Activated CD4-positive, alpha-beta T cell treated with anti-CD3 and anti-CD28 coated beads for 48 hours (primary cell): ENCODE results near the gene RAD18.

Experiments
- DNase-seq: peaks from one replicate; pipeline ENCODE4 v3.0.0-alpha.2; 2020

RAD18 gene

GRCh38 chr3:8962226-8962861 is 928 bp downstream of the RAD18 start:
- DNase-seq = no peak

DNA sequence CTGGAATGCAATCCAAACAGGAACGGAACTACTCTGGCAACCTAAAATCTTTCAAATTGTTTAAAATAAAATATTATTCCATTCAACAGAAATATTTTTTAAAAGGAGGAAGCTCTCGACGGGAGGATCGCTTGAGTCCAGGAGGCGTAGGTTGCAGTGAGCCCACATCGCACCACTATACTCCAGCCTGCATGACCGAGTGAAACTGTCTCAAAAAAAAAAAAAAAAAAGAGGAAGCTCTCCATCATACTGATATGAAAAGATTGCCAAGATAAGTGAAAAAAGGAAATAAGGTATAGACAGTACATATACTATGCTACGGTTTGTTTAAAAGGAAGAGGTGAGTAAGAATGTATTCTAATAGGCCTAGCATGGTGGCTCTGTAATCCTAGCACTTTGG is 3.6 kb downstream of the RAD18 start:
- DNase-seq = no peak

DNA sequence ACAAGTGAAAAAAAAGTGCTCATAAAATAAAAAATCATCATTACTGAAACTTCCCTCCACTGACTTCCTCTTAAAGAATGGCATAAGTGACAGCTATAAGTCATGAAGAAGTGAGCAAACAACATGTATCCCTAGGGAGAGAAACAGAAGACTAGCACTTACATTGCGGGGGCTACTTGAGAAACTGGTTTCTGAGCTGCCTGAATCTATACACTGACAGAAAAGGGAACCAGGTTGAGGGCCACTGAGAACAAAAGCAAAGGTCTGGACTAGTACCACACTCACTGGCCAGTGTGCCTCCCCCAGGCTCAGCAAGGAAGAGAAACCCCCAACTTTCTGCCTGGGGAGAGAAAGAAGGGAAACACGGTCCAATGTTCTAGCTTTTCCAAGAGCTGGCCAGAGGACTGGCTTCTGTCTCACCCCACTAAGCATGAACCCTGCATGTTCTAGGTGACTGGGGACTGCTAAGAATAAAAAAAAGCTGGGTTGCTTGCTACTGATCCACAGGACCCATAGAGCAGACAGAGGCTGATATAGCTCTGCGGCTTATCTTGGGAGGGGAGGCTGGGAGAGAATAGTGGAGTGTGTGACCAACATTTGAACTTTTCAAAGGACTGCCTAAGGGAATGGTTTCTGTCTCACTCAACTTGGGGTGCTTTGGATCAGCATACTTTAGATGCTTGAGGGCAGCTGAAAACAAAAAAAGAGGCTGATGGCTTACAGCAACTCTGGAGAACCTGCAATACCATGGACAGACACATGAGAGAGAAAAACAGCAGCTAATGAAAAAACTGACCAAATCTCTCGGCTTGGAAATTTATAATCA is 8.1 kb downstream of the RAD18 start:
- no peak for DNase-seq

GRCh38 chr3:8953313-8953712 is 10.0 kb downstream of the RAD18 start:
- no peak for DNase-seq

- DNase-seq = no peak
Measured at GRCh38 chr3:8952130-8952529, 11.1 kb downstream of the RAD18 start.

GRCh38 chr3:8945890-8946600 is 17.2 kb downstream of the RAD18 start:
- DNase-seq = no peak

DNA sequence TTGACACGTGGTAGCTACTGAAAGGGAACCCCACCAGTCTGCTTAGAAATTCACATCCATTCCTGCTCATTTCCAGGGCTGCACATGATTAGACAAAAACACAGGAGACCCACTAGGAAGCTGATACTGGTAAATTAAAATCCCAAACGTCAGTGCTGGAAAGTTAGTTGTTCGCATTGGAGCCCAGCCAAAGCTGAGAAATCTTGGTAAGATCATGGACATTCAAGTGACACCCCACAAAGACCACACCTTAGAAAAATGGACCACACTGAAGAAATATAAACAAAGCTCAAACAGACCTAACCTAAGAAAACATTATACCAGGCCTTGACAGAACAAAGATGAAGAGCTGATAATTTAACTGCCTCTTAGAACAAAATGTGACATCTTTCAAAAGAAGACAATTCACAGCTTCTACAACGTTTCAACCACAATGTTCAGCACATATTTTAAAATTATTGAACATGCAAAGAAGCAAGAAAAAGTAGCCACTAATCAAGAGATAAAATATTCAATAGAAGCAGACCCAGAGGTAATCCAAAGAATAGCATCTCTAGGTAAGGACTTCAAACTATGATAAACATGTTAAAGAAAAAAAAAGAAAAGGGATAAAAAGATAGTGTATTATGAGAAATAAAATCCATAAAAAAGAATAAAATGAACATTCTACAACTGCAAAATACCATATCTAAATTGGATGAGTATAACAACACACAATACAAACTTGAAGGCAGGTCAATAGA is 20.4 kb downstream of the RAD18 start:
- DNase-seq = no peak

DNA sequence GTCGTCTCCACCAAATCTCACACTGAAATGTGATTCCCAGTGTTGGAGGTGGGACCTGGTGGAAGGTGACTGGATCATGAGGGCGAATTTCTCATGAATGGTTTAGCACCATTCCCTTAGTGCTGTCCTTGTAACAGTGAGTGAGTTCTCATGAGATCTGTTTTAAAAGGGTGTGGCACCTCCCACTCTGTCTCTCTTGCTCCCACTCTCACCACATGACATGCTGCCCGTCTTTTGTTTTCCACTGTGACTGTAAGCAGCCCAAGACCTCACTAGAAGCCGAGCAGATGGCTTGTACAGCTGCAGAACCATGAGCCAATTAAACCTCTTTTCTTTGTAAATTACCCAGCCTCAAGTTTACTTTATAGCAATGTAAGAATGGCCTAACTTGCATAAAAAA is 21.2 kb downstream of the RAD18 start:
- no peak for DNase-seq

DNA sequence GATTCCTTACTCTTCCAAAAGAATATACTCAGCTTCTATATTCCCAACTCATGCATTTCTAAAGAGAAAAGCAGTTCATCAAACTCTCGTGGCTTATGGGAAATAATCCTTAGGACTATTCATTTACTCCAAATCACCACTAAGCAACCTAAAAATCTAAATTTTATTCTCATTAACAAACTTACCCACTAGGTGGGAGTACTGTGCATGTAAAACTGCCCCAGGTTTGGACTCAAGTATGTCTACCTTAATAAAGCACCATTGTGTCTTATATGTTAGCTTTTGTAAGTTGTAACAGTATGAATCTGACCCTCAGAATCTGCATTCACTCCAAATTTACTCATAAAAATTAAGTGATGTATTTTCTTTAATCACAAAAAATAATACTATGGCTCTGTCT is 25.3 kb downstream of the RAD18 start:
- DNase-seq = no peak

DNA sequence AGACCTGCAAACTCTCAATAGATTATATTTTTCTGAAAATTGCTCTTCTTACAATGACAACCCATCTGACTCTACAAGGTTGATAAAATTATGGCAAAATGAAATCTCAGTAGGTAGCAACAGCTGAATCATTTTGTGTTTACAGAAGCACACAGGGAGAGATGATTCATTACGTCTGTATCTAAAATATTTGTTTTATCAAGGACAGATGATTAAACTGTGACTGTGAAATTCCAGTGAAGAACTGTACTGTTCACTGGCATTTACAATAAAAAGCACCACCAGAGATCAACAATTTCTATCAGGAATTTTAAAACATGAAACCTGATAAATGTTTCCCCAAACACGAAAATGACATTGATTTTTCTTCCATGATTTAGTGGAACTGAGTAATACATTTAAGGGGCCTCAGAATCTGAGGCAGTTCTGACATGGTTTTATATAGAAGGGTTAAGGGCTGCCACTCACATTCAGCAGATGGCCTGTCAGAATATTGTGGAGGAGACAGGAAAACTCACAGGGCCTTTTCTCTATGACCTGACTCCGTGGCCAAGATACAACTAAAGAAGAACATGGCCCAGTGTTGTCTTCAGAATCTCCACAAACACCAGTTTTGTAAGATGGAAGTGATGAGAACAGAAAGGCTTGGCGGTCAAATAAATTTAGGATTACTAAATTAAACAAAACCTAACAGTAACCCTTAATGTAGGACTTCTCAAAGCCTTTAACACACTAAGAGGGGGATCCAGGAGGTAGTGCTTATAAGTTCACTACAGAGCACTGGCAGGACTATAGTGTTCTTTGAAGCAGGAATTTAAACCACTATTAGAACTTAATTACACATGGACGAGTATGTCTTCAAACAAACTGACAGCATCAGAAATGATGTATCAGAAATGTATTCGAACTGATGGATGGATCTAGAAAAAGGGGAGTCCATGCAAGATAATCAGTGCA is 25.9 kb downstream of the RAD18 start:
- no peak for DNase-seq

- DNase-seq = no peak
Measured at GRCh38 chr3:8932507-8932906, 30.8 kb downstream of the RAD18 start.

DNA sequence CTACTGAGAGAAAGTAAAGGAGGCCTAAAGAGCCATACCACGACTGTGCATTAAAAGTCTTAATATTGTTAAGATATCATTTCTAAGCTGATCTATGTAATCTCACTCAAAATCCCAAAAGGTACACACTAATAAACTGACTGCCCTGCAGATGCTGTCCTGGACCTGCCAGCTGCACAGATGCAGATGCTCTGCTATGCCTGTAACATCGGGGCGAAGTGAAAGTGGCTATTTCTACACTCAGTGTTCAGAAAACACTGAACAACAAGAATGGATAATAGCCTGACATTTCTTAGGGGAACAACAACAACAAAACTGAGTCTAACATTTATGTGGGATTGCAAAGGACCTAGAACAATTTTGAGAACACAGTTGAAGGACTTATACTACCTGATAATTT is 31.9 kb downstream of the RAD18 start:
- DNase-seq = no peak

DNA sequence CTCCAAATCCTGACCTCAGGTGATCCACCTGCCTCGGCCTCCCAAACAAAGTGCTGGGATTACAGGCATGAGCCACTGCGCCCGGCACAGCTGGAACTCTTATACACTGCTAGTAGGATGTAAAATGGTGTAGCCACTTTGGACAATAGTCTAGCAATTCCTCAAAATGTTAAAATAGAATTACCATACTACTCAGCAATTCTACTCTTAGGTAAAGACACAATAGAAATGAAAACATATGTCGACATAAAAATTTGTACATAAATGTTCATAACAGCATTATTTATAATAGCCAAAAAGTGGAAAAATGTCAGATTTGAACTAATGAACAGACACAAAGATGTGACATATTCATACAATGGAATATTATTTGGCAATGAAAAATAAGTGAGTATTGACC is 33.4 kb downstream of the RAD18 start:
- DNase-seq = no peak

DNA sequence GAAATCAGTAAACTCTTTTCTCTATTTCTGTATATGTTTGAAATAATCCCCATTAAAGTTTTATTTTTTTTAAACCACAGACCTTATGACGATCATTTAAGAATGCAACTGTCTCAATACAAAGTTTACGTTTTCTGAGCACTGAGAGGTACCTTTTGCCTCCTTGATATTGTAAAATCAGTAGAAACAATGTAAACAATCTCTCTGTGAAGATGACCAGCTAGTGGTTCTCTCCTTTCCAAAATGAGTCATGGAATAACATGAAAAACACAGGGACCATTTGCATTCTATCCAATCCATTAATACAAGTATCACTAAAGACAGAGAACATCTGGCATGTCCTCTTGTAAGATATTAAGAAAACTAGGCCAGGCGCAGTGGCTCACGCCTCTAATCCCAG is 48.8 kb downstream of the RAD18 start:
- no peak for DNase-seq

GRCh38 chr3:8911781-8912180 is 51.5 kb downstream of the RAD18 start:
- no peak for DNase-seq

GRCh38 chr3:8909160-8909559 is 54.1 kb downstream of the RAD18 start:
- no peak for DNase-seq

- DNase-seq = no peak
Measured at GRCh38 chr3:8903191-8903590, 60.1 kb downstream of the RAD18 start.

- no peak for DNase-seq
Measured at GRCh38 chr3:8900869-8901268, 62.4 kb downstream of the RAD18 start.

DNA sequence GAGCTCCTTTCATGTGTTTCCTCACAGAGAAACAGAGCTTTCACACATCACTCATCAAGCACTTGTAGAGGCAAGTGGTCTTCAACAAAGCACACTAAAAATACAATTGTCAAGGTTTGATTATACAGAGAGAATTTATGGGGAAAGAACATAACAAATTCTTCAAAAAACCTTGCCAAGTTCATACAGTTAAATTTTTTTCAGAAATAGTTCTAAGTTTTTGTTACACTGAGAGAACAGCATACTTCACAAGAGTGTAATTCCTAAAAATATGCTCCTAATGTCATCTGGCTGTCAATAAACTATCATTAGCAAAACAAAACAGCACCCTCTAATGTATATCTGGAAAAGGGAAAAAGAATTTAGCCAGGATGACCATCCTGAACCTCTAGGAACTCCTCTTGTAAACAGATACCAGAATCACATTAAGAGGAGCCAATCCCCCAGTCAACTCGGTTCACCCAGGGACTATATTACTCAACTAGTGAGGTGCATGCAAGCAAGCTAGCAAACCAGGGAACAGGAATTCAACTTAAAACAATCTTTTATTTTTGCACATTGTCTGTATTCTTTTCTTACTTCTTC is 63.3 kb downstream of the RAD18 start:
- no peak for DNase-seq

DNA sequence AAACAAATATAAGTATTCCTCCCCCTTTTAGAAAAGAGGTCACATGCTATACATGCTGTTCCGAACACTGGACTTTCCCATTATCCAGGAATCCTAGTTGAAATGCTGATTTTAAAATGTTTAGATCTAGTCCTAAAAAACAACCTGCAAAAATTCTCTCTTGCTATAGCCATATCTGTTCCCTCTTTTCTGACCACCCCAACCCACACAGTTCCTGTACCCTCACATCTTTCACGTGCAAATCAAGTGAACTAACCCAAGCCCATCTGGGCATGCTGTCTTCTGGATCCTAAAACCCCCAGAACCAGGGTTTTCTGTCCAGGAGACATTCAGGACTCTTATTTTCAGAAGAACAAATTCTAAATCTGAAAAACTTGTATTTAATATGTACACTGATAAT is 67.4 kb downstream of the RAD18 start:
- no peak for DNase-seq

- DNase-seq = no peak
Measured at GRCh38 chr3:8893001-8893400, 70.3 kb downstream of the RAD18 start.

DNA sequence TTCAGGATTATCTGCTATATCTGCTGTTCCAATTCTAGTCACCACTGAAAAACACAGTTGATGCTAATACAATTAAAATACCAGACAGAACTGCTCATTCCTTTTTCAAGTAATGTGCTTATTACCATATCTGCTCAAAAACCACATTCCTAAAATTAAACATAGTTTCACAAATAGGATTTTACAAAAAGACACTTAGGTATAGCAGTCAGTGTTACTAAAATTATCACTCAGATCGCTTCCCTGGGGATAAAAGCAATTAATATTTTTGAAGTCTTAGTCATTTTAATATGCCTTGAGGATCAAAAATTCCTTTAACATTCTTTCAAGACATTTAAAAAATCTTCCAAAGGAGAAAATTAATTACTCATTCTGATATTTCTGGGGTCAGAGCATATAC is 71.5 kb downstream of the RAD18 start:
- no peak for DNase-seq
